H1 (cell line): ENCODE measurements around the gene SLC39A6. TPM values are rescaled to one million over a fixed set of nuclear protein-coding genes. Genes with fewer than 3 reads are reported as not detected.

Experiments used
- CTCF ChIA-PET: fragments of 300-600 bp; sonication (Branson Sonifier 250); formaldehyde crosslinking; loops from one replicate; lab custom pipeline; 2021; ENCODE audit not compliant: partially characterized antibody; lab: Charles Lee
- POLR2A ChIA-PET: fragments of 300-600 bp; sonication (Branson Sonifier 250); formaldehyde crosslinking; loops from one replicate; lab custom pipeline; 2021; ENCODE audit warnings: inconsistent platforms; ENCODE audit not compliant: partially characterized antibody; lab: Charles Lee
- DNase-seq, 2 experiments: peaks; one replicate each; pipeline versions ENCODE4 v3.0.0 to v3.0.0-alpha.2; 2010 to 2022; ENCODE audit warnings: low spot score in 2 of 2, low read depth in 1 of 2, mixed read lengths in 1 of 2
- FAIRE-seq: peaks from 2 replicates; lab custom pipeline; 2011; peaks lifted over from hg19 to GRCh38; lab: Jason Lieb, UNC
- H2AFZ ChIP-seq: 2 replicates; pipeline ENCODE4 v1.8.1; 2012; ENCODE audit warnings: low read length, inconsistent platforms
- H2AK5ac ChIP-seq: 2 replicates; pipeline ENCODE4 v1.6.1; 2013; ENCODE audit warnings: low read depth, low read length
- H2BK120ac ChIP-seq: replicated peaks from 2 replicates; pipeline ENCODE3; 2013; ENCODE audit warnings: low read depth, low read length, inconsistent platforms
- H2BK12ac ChIP-seq: 2 replicates; pipeline ENCODE4 v1.6.1; 2013; ENCODE audit warnings: low read depth, low read length
- H2BK15ac ChIP-seq: 2 replicates; pipeline ENCODE4 v1.6.1; 2013; ENCODE audit warnings: low read length
- H2BK20ac ChIP-seq: 2 replicates; pipeline ENCODE4 v1.6.1; 2013; ENCODE audit warnings: low read length
- H2BK5ac ChIP-seq: 2 replicates; pipeline ENCODE4 v1.6.1; 2013; ENCODE audit warnings: low read depth, low read length
- H3K14ac ChIP-seq: 2 replicates; pipeline ENCODE4 v1.6.1; 2013; ENCODE audit warnings: inconsistent platforms; ENCODE audit not compliant: insufficient read length
- H3K18ac ChIP-seq: 2 replicates; pipeline ENCODE4 v1.6.1; 2013; ENCODE audit warnings: low read length; ENCODE audit errors: extremely low read depth
- H3K23ac ChIP-seq: 2 replicates; pipeline ENCODE4 v1.6.1; 2013; ENCODE audit warnings: inconsistent platforms; ENCODE audit not compliant: insufficient read length
- H3K23me2 ChIP-seq: 2 replicates; pipeline ENCODE4 v1.6.1; 2013; ENCODE audit warnings: low read depth, low read length
- H3K27ac ChIP-seq: 2 replicates; pipeline ENCODE4 v1.6.1; 2011; ENCODE audit warnings: low read depth, low read length, inconsistent platforms
- H3K27me3 ChIP-seq, 4 experiments: replicated peaks in 1 of 4; 1 replicate in 1 of 4; 2 replicates in 3 of 4; pipeline versions ENCODE4 v1.6.1 to v1.8.1; 2011 to 2013; ENCODE audit warnings: low read length in 3 of 4, mild to moderate bottlenecking in 3 of 4, inconsistent platforms in 2 of 4, mixed read lengths in 2 of 4, moderate library complexity in 1 of 4; ENCODE audit not compliant: control insufficient read depth in 3 of 4, insufficient read depth in 3 of 4; ENCODE audit errors: extremely low read depth in 1 of 4
- H3K36me3 ChIP-seq, 4 experiments: 2 replicates each; pipeline versions ENCODE4 v1.6.1 to v1.8.1; 2011 to 2013; ENCODE audit warnings: mild to moderate bottlenecking in 4 of 4, low read length in 3 of 4, moderate library complexity in 2 of 4, control low read depth in 1 of 4, inconsistent platforms in 1 of 4; ENCODE audit not compliant: insufficient read depth in 4 of 4, control insufficient read depth in 2 of 4
- H3K4ac ChIP-seq: replicated peaks from 2 replicates; pipeline ENCODE3; 2013; ENCODE audit warnings: low read length, low read depth, mixed read lengths, inconsistent platforms; ENCODE audit not compliant: insufficient read length
- H3K4me1 ChIP-seq, 4 experiments: replicated peaks in 1 of 4; 1 replicate in 1 of 4; 2 replicates in 3 of 4; pipeline versions ENCODE4 v1.6.1 to v1.8.1; 2011 to 2013; ENCODE audit warnings: low read length in 3 of 4, inconsistent platforms in 2 of 4, mixed read lengths in 1 of 4; ENCODE audit not compliant: insufficient read depth in 4 of 4, control insufficient read depth in 3 of 4
- H3K4me2 ChIP-seq, 2 experiments: 2 replicates each; pipeline versions ENCODE4 v1.6.1 to v1.8.1; 2011 to 2013; ENCODE audit warnings: low read depth in 2 of 2, low read length in 2 of 2, control low read depth in 1 of 2, inconsistent platforms in 1 of 2, mild to moderate bottlenecking in 1 of 2; ENCODE audit not compliant: insufficient read depth in 1 of 2
- H3K4me3 ChIP-seq, 4 experiments: fragments of 200-600, 300-600 bp in 1 of 4; sonication (generic), shearing (Covaris generic), sonication (Bioruptor Twin) in 1 of 4; 2 replicates each; pipeline versions ENCODE4 v1.5.1 to v1.8.1; 2011 to 2016; ENCODE audit warnings: low read length in 4 of 4, low read depth in 3 of 4, control low read depth in 2 of 4, inconsistent platforms in 2 of 4, mild to moderate bottlenecking in 2 of 4, mixed read lengths in 1 of 4, moderate library complexity in 1 of 4; ENCODE audit not compliant: insufficient read depth in 2 of 4; ENCODE audit errors: extremely low read depth in 1 of 4
- H3K56ac ChIP-seq: replicated peaks from 2 replicates; pipeline ENCODE3; 2013; ENCODE audit warnings: low read depth, mild to moderate bottlenecking, mixed read lengths, low read length, inconsistent platforms; ENCODE audit not compliant: insufficient read length
- H3K79me1 ChIP-seq: 2 replicates; pipeline ENCODE4 v1.6.1; 2013; ENCODE audit warnings: low read depth, low read length, control low read depth
- H3K79me2 ChIP-seq, 2 experiments: 2 replicates each; pipeline versions ENCODE4 v1.6.1 to v1.8.1; 2012 to 2013; ENCODE audit warnings: low read length in 2 of 2, mild to moderate bottlenecking in 2 of 2, inconsistent platforms in 1 of 2; ENCODE audit not compliant: insufficient read depth in 2 of 2, control insufficient read depth in 1 of 2
- H3K9ac ChIP-seq, 4 experiments: replicated peaks in 1 of 4; 1 replicate in 1 of 4; 2 replicates in 3 of 4; pipeline versions ENCODE4 v1.6.1 to v1.8.1; 2011 to 2013; ENCODE audit warnings: low read depth in 3 of 4, low read length in 3 of 4, control low read depth in 2 of 4, mild to moderate bottlenecking in 2 of 4, moderate library complexity in 2 of 4, inconsistent platforms in 1 of 4; ENCODE audit errors: extremely low read depth in 1 of 4
- H3K9me3 ChIP-seq, 2 experiments: 2 replicates each; pipeline versions ENCODE4 v1.6.1 to v1.8.1; 2012 to 2013; ENCODE audit warnings: mild to moderate bottlenecking in 2 of 2, moderate library complexity in 2 of 2, control low read depth in 1 of 2, inconsistent platforms in 1 of 2, low read depth in 1 of 2, low read length in 1 of 2, mixed read lengths in 1 of 2; ENCODE audit not compliant: insufficient read depth in 2 of 2
- H4K20me1 ChIP-seq, 2 experiments: replicated peaks in 1 of 2; 2 replicates each; pipeline versions ENCODE3 to v1.8.1; 2011 to 2013; ENCODE audit warnings: inconsistent platforms in 2 of 2, low read length in 2 of 2, mild to moderate bottlenecking in 1 of 2; ENCODE audit not compliant: insufficient read depth in 2 of 2, control insufficient read depth in 1 of 2
- H4K5ac ChIP-seq: 2 replicates; pipeline ENCODE4 v1.6.1; 2013; ENCODE audit warnings: low read length, low read depth, mixed read lengths, inconsistent platforms; ENCODE audit not compliant: insufficient read length
- H4K8ac ChIP-seq: 2 replicates; pipeline ENCODE4 v1.8.0; 2013; ENCODE audit warnings: mild to moderate bottlenecking, moderate library complexity, low read length, inconsistent platforms; ENCODE audit not compliant: insufficient read depth; ENCODE audit errors: extremely low read depth
- H4K91ac ChIP-seq: replicated peaks from 2 replicates; pipeline ENCODE3; 2013; ENCODE audit warnings: low read length, mixed read lengths, inconsistent platforms; ENCODE audit not compliant: insufficient read length
- BCL11A ChIP-seq, 2 experiments: IDR thresholded peaks; one replicate each; pipeline ENCODE4 v1.6.1; 2011; ENCODE audit warnings: low read depth in 2 of 2, low read length in 2 of 2, mild to moderate bottlenecking in 2 of 2
- CBX8 ChIP-seq: fragments of 300-800, 300-1000 bp; sonication (generic); IDR thresholded peaks from 2 replicates; pipeline ENCODE4 v1.7.1; 2016; ENCODE audit warnings: low read depth, low read length, borderline replicate concordance
- CHD1 ChIP-seq: IDR thresholded peaks from 2 replicates; pipeline ENCODE4 v1.6.1; 2012; ENCODE audit warnings: low read depth, low read length, improper control_type of control experiment
- EGR1 ChIP-seq: IDR thresholded peaks from 2 replicates; pipeline ENCODE4 v1.6.1; 2011; ENCODE audit warnings: low read depth, low read length, borderline replicate concordance
- GABPA ChIP-seq: IDR thresholded peaks from 2 replicates; pipeline ENCODE4 v1.6.1; 2011; ENCODE audit warnings: mild to moderate bottlenecking, low read length, moderate library complexity, borderline replicate concordance; ENCODE audit not compliant: insufficient read depth
- KDM4A ChIP-seq: IDR thresholded peaks from one replicate; pipeline ENCODE4 v1.7.1; 2012; ENCODE audit warnings: low read depth, mild to moderate bottlenecking, moderate library complexity, low read length, inconsistent platforms; ENCODE audit not compliant: severe bottlenecking
- KDM5A ChIP-seq: fragments of 200-600 bp; IDR thresholded peaks from 2 replicates; pipeline ENCODE4 v1.7.1; 2012; ENCODE audit warnings: mild to moderate bottlenecking, low read length, inconsistent platforms, mixed read lengths
- PHF8 ChIP-seq: fragments of 200-600 bp; sonication (generic); conservative IDR thresholded peaks from 2 replicates; pipeline ENCODE4 v1.7.1; 2012; ENCODE audit warnings: low read depth, mild to moderate bottlenecking, inconsistent platforms, low read length, moderate library complexity
- RBBP5 ChIP-seq: IDR thresholded peaks from 2 replicates; pipeline ENCODE4 v1.7.1; 2012; ENCODE audit warnings: low read depth, mild to moderate bottlenecking, inconsistent platforms, low read length, moderate library complexity, borderline replicate concordance
- RFX5 ChIP-seq: IDR thresholded peaks from 2 replicates; pipeline ENCODE4 v1.6.1; 2011; ENCODE audit warnings: low read depth, low read length, improper control_type of control experiment, borderline replicate concordance
- SIX5 ChIP-seq: IDR thresholded peaks from 2 replicates; pipeline ENCODE4 v1.6.1; 2011; ENCODE audit warnings: mild to moderate bottlenecking, low read depth, low read length
- SUZ12 ChIP-seq: fragments of 200-600 bp; sonication (generic); IDR thresholded peaks from 2 replicates; pipeline ENCODE4 v1.6.1; 2012; ENCODE audit warnings: mild to moderate bottlenecking, inconsistent platforms, low read length, moderate library complexity, mixed read lengths
- TAF1 ChIP-seq: IDR thresholded peaks from 2 replicates; pipeline ENCODE4 v1.6.1; 2011; ENCODE audit warnings: mild to moderate bottlenecking, low read depth, low read length
- TAF7 ChIP-seq: optimal IDR thresholded peaks from 2 replicates; pipeline ENCODE3; 2011; ENCODE audit warnings: low read depth, mild to moderate bottlenecking, inconsistent platforms, low read length, moderate library complexity, borderline replicate concordance
- WGBS, 2 experiments: shearing (Covaris generic) in 1 of 2; methylation state at CpG; one replicate each; pipeline versions ENCODE4 v1.1.6 to v1.1.7; 2013 to 2015; ENCODE audit warnings: low lambda C conversion rate in 2 of 2, mixed read lengths in 2 of 2, inconsistent platforms in 1 of 2, low coverage in 1 of 2, missing lambda C conversion rate in 1 of 2; ENCODE audit not compliant: insufficient replicate concordance in 2 of 2, insufficient coverage in 1 of 2, insufficient read length in 1 of 2; ENCODE audit errors: extremely low coverage in 1 of 2, missing lambda C conversion rate in 1 of 2; 5-methylcytosine and 5-hydroxymethylcytosine counted together
- polyA plus RNA-seq, 7 experiments: library from polyadenylated mRNA; depleted of rRNA in 3 of 7; stranded (reverse) in 5 of 7; unstranded in 2 of 7; fragments of >200 nt in 5 of 7; fragments of 200-250 nt in 2 of 7; gene quantifications; 1 replicate in 5 of 7; 2 replicates in 1 of 7; 4 replicates in 1 of 7; pipeline versions ENCODE4 v1.2.1 to v1.2.3, GENCODE V29; 2011 to 2013; ENCODE audit warnings: missing spikeins in 2 of 7, mixed read lengths in 2 of 7
- total RNA-seq: library from RNA; stranded (reverse); fragmentation: NEBNext Ultra II Directional; extraction: Animal tissue kit (Norgen Biotek cat#: 25700); gene quantifications from 2 replicates; pipeline ENCODE4 v1.2.1, GENCODE V29; 2021

The SLC39A6 gene
- total and polyA plus RNA-seq, 2 of the 8 experiments (the other 6 are each of a cell fraction or from before 2014, with no cell fraction given) = 36.8 to 55.4 TPM

DNA sequence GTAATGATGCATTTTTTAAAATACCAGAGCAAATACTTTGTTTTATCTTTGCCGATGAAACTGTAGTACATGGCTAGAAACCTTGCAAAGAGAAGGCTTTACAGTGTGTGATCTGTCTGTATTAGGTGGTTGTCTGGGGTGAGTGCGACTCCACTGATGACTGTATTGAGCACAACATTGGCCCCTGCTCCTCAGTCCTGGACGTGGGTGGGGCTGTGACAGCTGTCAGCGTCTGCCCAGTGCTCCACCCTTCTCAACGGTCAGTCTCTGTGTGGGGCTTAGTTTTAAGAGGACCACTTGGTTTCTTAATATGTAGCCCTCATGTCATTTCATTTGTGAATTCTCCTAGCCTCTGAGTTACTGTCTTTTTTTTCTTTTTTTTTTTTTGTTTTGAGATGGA is 40.8 kb upstream of the SLC39A6 start:
- Histone ChIP-seq H2BK120ac (no peak overlapping the region), H3K79me2 (0 out of 4 replicates have a peak, but pooled peaks cover 0 to 2% of the 10 kb centered on the region in 2 experiments), H3K36me3 (peaks cover 2 to 71% (median 59%) of the 10 kb centered on the region in 4 experiments; a peak in 7 of 8 replicates), H3K27me3 (no peaks in the 10 kb centered on the region), H4K5ac (no peak overlapping the region), H3K4me1 (no peaks in the 10 kb centered on the region), H3K18ac (no peak overlapping the region), H2AK5ac (no peak overlapping the region), H4K20me1 (peaks cover 0 to 1% of the 10 kb centered on the region in 2 experiments), H3K23me2 (no peaks in the 10 kb centered on the region), H3K79me1 (no peaks in the 10 kb centered on the region), H2BK5ac (no peak overlapping the region), H4K8ac (no peak overlapping the region), H3K56ac (no peak overlapping the region), H3K27ac (no peak overlapping the region), H3K9me3 (no peaks in the 10 kb centered on the region), H3K14ac (no peak overlapping the region), H3K9ac (no peak overlapping the region), H3K23ac (no peak overlapping the region), H3K4ac (no peak overlapping the region), H2BK15ac (no peak overlapping the region), H2BK20ac (no peak overlapping the region), H3K4me2 (no peak overlapping the region), H3K4me3 (no peak overlapping the region), H2AFZ (no peak overlapping the region), H4K91ac (no peak overlapping the region), H2BK12ac (no peak overlapping the region)
- CTCF ChIA-PET = interaction anchor here (0.8 to 1.0 kb wide), 2 partner anchors 58 to 969 kb away, joined by 3 read pairs; no protein-coding TSS in a partner anchor
- POLR2A ChIA-PET = no interaction called here
- DNase-seq (no peak), FAIRE-seq (no peak)
- WGBS, 2 experiments = 86% methylated on average over 5 of the region's 5 CpGs; no CpG with 5 or more reads in 1 of the 2 experiments
- TF ChIP-seq SIX5 = no peak
- no peak for TF ChIP-seq RBBP5
- TF ChIP-seq KDM4A = no peak
- TF ChIP-seq TAF1 = no peak
- TF ChIP-seq CBX8 = no peak
- no peak for TF ChIP-seq GABPA
- no peak for TF ChIP-seq TAF7
- TF ChIP-seq KDM5A = no peak
- no peak for TF ChIP-seq CHD1
- TF ChIP-seq BCL11A (IDR thresholded peaks at IDR 0.05; ENCODE audit: low read depth in 2 of 2, low read length in 2 of 2) = no peak
- TF ChIP-seq PHF8 = no peak
- no peak for TF ChIP-seq EGR1
- no peak for TF ChIP-seq SUZ12
- no peak for TF ChIP-seq RFX5
